HG02840 (cell line): ENCODE results near the gene COL4A2.
A peak's percentile ranks its signal among the peaks of the same experiment; 100 is the strongest.
"Not testable (repeated sequence)": the region's sequence is repeated elsewhere in the genome, so short reads cannot be mapped to it uniquely, and the experiment has no call there.

Experiments used
- ATAC-seq: cut with Tn5 transposase; IDR thresholded peaks from one replicate; pipeline ENCODE4 v1.9.1; 2021; ENCODE audit warnings: mild to moderate bottlenecking, moderate library complexity, moderate number of reproducible peaks; ENCODE audit not compliant: unreplicated experiment, low FRiP score

COL4A2 gene

GRCh38 chr13:110447801-110448200 lies 140.7 kb downstream of the COL4A2 start:
- ATAC-seq, result no peak

GRCh38 chr13:110448230-110448629 lies 141.1 kb downstream of the COL4A2 start:
- ATAC-seq, result no peak

- ATAC-seq, result no peak
These were observed 141.6 kb downstream of the COL4A2 start for GRCh38 chr13:110448677-110449076.

- ATAC-seq, result no peak
These were observed 142.3 kb downstream of the COL4A2 start for GRCh38 chr13:110449219-110450015.

GRCh38 chr13:110450016-110450900 lies 143.2 kb downstream of the COL4A2 start:
- ATAC-seq, result no peak

GRCh38 chr13:110450941-110451730 lies 144.1 kb downstream of the COL4A2 start:
- no peak for ATAC-seq

- ATAC-seq, result not testable (repeated sequence)
These were observed 146.0 kb downstream of the COL4A2 start for GRCh38 chr13:110453091-110453490.

- ATAC-seq, result no peak
These were observed 146.7 kb downstream of the COL4A2 start for GRCh38 chr13:110453797-110454196.

GRCh38 chr13:110454227-110454859 lies 147.3 kb downstream of the COL4A2 start:
- no peak for ATAC-seq

GRCh38 chr13:110454956-110455355 lies 147.9 kb downstream of the COL4A2 start:
- no peak for ATAC-seq

GRCh38 chr13:110455444-110455843 lies 148.4 kb downstream of the COL4A2 start:
- no peak for ATAC-seq

- ATAC-seq, result peak; percentile 96
These were observed 148.9 kb downstream of the COL4A2 start for GRCh38 chr13:110455941-110456340.

- ATAC-seq, result no peak
These were observed 149.5 kb downstream of the COL4A2 start for GRCh38 chr13:110456550-110456949.

GRCh38 chr13:110457361-110457760 lies 150.3 kb downstream of the COL4A2 start:
- no peak for ATAC-seq

- ATAC-seq, result no peak
These were observed 150.9 kb downstream of the COL4A2 start for GRCh38 chr13:110458017-110458416.

- no peak for ATAC-seq
These were observed 151.7 kb downstream of the COL4A2 start for GRCh38 chr13:110458594-110459365.

GRCh38 chr13:110462091-110462490 lies 155.0 kb downstream of the COL4A2 start:
- no peak for ATAC-seq

- ATAC-seq, result no peak
These were observed 156.1 kb downstream of the COL4A2 start for GRCh38 chr13:110463156-110463555.

GRCh38 chr13:110463871-110464510 lies 156.9 kb downstream of the COL4A2 start:
- no peak for ATAC-seq
